NB4 (cell line): ENCODE data around the gene MUC13.

Source experiments
- DNase-seq: peaks from one replicate; pipeline ENCODE4 v3.0.0; 2010; ENCODE audit warnings: low read depth
- H3K4me3 ChIP-seq: one replicate; pipeline ENCODE4 v1.5.1; 2011; ENCODE audit warnings: mild to moderate bottlenecking, low read depth, low read length, moderate library complexity
- CTCF ChIP-seq: IDR thresholded peaks from one replicate; pipeline ENCODE4 v1.5.1; 2012; ENCODE audit warnings: low read depth, low read length
- MAX ChIP-seq: IDR thresholded peaks from 2 replicates; pipeline ENCODE4 v1.6.1; 2011; ENCODE audit warnings: low read depth, low read length
- MYC ChIP-seq: IDR thresholded peaks from 2 replicates; pipeline ENCODE4 v1.6.1; 2011; ENCODE audit warnings: low read depth, low read length
- POLR2A ChIP-seq: IDR thresholded peaks from 2 replicates; pipeline ENCODE4 v1.6.1; 2011; ENCODE audit warnings: mild to moderate bottlenecking; ENCODE audit not compliant: insufficient read length; ENCODE audit errors: extremely low read depth

Gene MUC13

GRCh38 chr3:124967964-124968363, 33.4 kb upstream of the MUC13 start:
- DNase-seq = no peak
- no peak overlapping the region for H3K4me3 ChIP-seq
- no peak for TF ChIP-seq MAX
- TF ChIP-seq CTCF = no peak
- TF ChIP-seq MYC = no peak
- TF ChIP-seq POLR2A = no peak

- no peak overlapping the region for H3K4me3 ChIP-seq
- no peak for DNase-seq
- TF ChIP-seq MAX = no peak
- no peak for TF ChIP-seq CTCF
- no peak for TF ChIP-seq MYC
- no peak for TF ChIP-seq POLR2A
Observed at GRCh38 chr3:124966521-124967445, 32.2 kb upstream of the MUC13 start.

- TF ChIP-seq POLR2A (no peak), MAX (no peak), CTCF (no peak), MYC (no peak)
- H3K4me3 ChIP-seq = no peak overlapping the region
- no peak for DNase-seq
Observed at GRCh38 chr3:124965413-124965812, 30.9 kb upstream of the MUC13 start.

GRCh38 chr3:124964387-124964786, 29.8 kb upstream of the MUC13 start:
- DNase-seq = no peak
- TF ChIP-seq POLR2A = no peak
- no peak for TF ChIP-seq CTCF
- no peak for TF ChIP-seq MYC
- TF ChIP-seq MAX = no peak
- H3K4me3 ChIP-seq = no peak overlapping the region

- no peak for DNase-seq
- H3K4me3 ChIP-seq = no peak overlapping the region
- no peak for TF ChIP-seq MAX
- no peak for TF ChIP-seq MYC
- TF ChIP-seq POLR2A = no peak
- TF ChIP-seq CTCF = no peak
Observed at GRCh38 chr3:124963755-124964154, 29.2 kb upstream of the MUC13 start.
